AG10803 (cell line): ENCODE measurements around the gene KTN1.

Experiments used
- DNase-seq: peaks from one replicate; pipeline ENCODE4 v3.0.0; 2010; ENCODE audit warnings: low read depth
- H3K4me3 ChIP-seq: 2 replicates; pipeline ENCODE4 v1.5.1; 2011; ENCODE audit warnings: mild to moderate bottlenecking, low read length, control low read depth
- TF ChIP-seq, protein P1 (sequence below): conservative IDR thresholded peaks from 2 replicates; pipeline ENCODE4 v1.5.1; 2011; ENCODE audit warnings: mild to moderate bottlenecking, low read length, control low read depth, inconsistent platforms

KTN1 gene

DNA sequence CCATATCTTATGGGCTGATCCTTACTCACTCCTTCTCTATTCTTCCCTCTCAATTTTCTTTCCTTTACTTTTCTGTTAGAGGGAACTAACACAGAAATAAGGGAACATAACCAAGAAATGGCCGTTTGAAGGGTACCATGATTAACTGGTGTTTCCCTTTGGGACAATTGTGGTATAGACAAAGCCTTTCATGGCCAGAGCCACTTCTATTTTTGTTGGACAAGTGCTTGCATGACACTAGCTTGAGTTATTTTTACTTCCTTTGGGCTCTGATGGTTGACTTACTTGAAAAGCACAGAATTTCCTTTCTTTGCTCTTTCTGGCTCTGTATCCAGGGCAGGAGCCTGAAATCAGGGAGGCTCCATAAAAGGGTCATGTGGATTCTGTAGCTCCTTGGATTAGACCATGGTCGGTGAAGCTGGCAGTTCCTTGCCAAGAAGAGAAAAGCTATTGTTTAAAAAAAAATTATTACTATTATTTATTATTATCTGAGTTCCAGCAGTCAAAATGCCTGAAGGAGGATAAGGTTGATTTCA is 130.6 kb downstream of the KTN1 start:
- H3K4me3 ChIP-seq: no peak overlapping the region
- no peak for DNase-seq
- TF ChIP-seq, protein P1, sequence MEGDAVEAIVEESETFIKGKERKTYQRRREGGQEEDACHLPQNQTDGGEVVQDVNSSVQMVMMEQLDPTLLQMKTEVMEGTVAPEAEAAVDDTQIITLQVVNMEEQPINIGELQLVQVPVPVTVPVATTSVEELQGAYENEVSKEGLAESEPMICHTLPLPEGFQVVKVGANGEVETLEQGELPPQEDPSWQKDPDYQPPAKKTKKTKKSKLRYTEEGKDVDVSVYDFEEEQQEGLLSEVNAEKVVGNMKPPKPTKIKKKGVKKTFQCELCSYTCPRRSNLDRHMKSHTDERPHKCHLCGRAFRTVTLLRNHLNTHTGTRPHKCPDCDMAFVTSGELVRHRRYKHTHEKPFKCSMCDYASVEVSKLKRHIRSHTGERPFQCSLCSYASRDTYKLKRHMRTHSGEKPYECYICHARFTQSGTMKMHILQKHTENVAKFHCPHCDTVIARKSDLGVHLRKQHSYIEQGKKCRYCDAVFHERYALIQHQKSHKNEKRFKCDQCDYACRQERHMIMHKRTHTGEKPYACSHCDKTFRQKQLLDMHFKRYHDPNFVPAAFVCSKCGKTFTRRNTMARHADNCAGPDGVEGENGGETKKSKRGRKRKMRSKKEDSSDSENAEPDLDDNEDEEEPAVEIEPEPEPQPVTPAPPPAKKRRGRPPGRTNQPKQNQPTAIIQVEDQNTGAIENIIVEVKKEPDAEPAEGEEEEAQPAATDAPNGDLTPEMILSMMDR: no peak

DNA sequence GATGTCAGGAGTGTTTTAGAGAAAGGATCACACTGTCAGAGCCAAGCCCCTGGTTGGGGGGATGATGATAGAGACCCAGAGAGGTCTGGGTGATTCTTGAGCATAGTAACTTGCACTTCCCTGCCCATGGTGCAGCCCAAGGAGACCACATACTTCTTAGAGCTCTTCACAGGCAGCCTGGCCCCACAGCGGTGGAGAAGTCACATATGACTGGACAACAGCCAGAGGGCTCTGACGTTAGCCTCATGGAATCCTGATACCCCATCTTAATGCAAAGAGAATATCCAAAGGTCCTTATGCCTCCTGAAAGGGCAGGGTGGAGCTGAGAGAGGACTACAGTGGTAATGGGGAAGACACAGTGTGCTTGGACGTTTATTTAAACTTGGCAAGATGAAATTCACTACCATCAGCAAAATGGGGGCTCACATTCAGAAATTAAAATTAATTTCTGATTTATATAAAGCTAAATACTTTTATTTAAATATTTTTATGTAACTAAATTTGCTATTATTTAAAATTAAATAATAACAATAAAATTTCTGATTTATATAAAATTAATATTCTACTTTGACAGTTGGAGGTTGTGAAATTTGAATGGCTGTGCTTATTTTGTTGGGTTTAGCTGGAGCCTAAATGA is 131.3 kb downstream of the KTN1 start:
- TF ChIP-seq, protein P1: no peak
- H3K4me3 ChIP-seq: no peak overlapping the region
- DNase-seq: peak; percentile 36

DNA sequence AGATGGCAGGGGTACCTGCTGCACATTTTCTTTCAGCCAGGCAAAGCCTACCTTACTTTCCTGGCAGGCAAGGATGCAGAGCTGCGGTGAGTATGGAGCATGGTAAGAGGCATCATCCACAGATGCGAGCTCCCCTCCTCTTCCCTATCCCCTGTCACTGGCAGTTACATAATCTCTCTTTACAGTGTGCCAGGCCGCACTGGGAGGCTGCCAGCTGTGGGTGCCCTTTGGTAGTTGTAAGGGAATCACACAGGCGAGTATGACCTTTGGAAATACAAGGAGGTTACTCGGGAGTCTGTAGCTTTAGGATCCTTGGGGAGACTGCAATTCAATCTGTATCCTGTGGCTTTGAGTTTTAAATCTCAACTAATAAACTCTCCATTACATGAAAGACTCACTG is 132.5 kb downstream of the KTN1 start:
- H3K4me3 ChIP-seq: no peak overlapping the region
- TF ChIP-seq, protein P1: no peak
- DNase-seq: no peak

DNA sequence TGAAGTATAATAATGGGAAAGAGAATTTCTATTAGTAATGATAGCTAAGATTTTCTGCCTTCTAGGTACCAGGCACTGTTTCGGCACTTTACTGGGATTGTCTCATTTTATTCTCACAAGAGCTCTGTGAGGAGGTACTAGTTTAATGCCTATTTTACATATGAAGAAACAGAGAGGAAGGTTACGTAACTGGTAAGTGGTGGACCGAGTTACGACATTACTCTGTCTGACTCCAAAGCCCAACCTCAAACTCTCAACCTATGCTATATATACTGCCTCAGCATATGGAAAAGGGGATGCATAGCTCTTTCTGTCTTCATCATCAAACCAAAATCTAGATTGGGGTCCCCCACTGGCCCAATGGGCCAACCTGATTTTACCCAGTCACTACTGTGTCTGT is 133.5 kb downstream of the KTN1 start:
- DNase-seq: no peak
- H3K4me3 ChIP-seq: no peak overlapping the region
- TF ChIP-seq, protein P1: no peak

DNA sequence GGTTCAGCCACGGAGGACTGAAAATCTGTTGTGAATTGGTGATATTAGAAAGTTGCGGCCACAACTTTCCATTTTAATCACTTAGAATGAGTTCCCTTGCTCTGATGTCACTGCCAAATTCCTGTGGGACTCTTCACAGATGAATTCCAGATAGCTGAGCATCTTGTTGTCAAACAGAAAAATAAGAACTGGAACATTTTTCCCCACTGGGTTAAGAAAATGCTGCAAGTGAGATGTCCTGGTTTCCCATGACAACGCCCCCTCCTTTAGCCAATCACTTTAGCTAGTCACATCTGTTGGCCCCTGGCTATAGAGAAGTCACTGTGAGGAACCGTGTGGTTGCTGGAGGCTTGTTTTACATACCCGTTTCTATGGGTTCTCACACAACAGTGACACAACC is 135.9 kb downstream of the KTN1 start:
- TF ChIP-seq, protein P1: no peak
- DNase-seq: peak; percentile 97
- H3K4me3 ChIP-seq: no peak overlapping the region

DNA sequence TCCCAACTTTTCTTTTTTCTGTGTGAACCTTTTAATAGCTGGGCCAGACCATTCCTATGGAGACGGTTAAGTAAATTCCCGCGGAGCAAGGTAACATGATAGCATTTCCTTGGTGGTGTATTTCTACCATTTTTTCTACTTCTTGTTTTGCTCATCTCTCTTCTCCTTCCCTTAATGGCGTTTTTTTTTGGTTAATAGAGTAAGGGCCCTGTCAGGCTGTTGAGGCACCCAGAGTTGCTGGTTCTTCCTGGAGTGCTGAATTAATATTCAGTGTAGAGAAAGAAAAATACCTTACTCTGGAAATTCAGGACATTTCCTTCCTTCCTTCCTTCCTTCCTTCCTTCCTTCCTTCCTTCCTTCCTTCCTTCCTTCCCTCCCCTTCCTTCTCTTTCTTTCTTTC is 137.6 kb downstream of the KTN1 start:
- no peak for DNase-seq
- H3K4me3 ChIP-seq: no peak overlapping the region
- TF ChIP-seq, protein P1: no peak

DNA sequence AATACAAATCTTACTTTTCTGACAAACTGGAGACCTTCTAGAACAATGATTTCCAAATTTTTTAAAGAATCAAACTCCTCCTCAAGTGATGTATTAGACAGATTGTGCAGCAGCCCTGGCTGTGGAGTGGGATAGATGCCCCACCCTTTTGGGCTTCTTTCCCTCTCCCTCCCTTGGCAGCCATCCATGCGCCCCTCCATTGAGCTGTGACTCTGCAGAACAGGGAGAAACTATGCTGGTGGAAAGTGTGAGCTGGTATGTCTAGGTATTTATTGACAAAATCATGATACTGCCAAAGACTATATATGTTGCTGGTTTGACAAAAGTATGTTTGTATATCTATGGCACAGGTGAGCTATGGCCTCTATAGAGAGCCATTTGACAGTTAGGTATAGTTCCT is 138.5 kb downstream of the KTN1 start:
- TF ChIP-seq, protein P1: no peak
- no peak overlapping the region for H3K4me3 ChIP-seq
- no peak for DNase-seq
